Kidney epithelial cell (primary cell): Measurements from ENCODE around the gene CKAP5. TPM values are rescaled to one million over a fixed set of nuclear protein-coding genes. Genes with fewer than 3 reads are reported as not detected.

Experiments used
- DNase-seq: peaks from one replicate; pipeline ENCODE4 v3.0.0-alpha.2; 2010; ENCODE audit warnings: low read depth
- H3K27me3 ChIP-seq: 2 replicates; pipeline ENCODE4 v1.6.0; 2011; ENCODE audit warnings: low read length; ENCODE audit not compliant: control insufficient read depth, insufficient read depth
- H3K36me3 ChIP-seq: 2 replicates; pipeline ENCODE4 v1.5.1; 2011; ENCODE audit warnings: low read length; ENCODE audit not compliant: control insufficient read depth, insufficient read depth
- H3K4me3 ChIP-seq: 2 replicates; pipeline ENCODE4 v1.5.1; 2011; ENCODE audit warnings: low read depth, mild to moderate bottlenecking, control low read depth, low read length
- total RNA-seq: library from RNA; depleted of rRNA; stranded (reverse); fragments of >200 nt; gene quantifications from 2 replicates; pipeline ENCODE4 v1.2.3, GENCODE V29; 2015
- TF ChIP-seq, protein P1 (sequence below): IDR thresholded peaks from 2 replicates; pipeline ENCODE4 v1.5.1; 2011; ENCODE audit warnings: mild to moderate bottlenecking, moderate library complexity, low read length, control low read depth, inconsistent platforms; ENCODE audit not compliant: insufficient read depth, poor library complexity, severe bottlenecking

Gene CKAP5
- total RNA-seq, 1 donor from 2014 or later: 44.6 TPM

DNA sequence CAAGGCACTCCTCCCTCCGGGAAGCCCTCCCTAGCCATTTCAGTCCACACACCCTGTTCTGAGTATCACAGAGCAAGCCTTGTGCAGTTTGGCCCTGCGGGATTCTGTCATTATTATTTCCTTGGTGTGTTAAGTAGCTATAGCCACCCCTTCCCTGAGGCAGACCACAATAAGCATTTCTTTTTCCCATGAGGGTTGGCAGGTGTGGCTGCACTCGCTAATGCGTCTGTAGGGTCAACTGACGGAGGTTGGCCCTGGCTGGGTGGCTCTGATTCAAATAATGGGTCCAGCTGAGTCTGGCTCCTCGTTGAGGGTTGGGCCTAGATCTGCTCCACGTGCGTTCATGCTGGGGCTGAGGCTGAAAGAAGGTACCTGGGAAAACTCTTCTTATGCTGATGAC is 122.0 kb downstream of the CKAP5 start:
- no peak for DNase-seq
- no peak overlapping the region for H3K4me3 ChIP-seq
- H3K27me3 ChIP-seq: no peaks in the 10 kb centered on the region
- TF ChIP-seq, protein P1, sequence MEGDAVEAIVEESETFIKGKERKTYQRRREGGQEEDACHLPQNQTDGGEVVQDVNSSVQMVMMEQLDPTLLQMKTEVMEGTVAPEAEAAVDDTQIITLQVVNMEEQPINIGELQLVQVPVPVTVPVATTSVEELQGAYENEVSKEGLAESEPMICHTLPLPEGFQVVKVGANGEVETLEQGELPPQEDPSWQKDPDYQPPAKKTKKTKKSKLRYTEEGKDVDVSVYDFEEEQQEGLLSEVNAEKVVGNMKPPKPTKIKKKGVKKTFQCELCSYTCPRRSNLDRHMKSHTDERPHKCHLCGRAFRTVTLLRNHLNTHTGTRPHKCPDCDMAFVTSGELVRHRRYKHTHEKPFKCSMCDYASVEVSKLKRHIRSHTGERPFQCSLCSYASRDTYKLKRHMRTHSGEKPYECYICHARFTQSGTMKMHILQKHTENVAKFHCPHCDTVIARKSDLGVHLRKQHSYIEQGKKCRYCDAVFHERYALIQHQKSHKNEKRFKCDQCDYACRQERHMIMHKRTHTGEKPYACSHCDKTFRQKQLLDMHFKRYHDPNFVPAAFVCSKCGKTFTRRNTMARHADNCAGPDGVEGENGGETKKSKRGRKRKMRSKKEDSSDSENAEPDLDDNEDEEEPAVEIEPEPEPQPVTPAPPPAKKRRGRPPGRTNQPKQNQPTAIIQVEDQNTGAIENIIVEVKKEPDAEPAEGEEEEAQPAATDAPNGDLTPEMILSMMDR: no peak
- H3K36me3 ChIP-seq: no peaks in the 10 kb centered on the region

DNA sequence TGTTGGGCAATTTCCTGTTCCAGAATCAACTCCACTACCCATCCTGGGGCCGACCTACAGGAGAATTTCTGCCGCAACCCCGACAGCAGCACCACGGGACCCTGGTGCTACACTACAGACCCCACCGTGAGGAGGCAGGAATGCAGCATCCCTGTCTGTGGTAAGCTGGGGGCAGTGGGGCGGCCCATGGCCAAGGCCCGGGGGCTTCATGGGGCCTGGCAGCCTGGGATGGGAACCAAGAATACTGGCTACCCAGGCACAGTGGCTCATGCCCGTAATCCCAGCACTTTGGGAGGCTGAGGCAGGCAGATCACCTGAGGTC is 122.8 kb downstream of the CKAP5 start:
- H3K4me3 ChIP-seq: no peak overlapping the region
- TF ChIP-seq, protein P1: no peak
- DNase-seq: no peak

DNA sequence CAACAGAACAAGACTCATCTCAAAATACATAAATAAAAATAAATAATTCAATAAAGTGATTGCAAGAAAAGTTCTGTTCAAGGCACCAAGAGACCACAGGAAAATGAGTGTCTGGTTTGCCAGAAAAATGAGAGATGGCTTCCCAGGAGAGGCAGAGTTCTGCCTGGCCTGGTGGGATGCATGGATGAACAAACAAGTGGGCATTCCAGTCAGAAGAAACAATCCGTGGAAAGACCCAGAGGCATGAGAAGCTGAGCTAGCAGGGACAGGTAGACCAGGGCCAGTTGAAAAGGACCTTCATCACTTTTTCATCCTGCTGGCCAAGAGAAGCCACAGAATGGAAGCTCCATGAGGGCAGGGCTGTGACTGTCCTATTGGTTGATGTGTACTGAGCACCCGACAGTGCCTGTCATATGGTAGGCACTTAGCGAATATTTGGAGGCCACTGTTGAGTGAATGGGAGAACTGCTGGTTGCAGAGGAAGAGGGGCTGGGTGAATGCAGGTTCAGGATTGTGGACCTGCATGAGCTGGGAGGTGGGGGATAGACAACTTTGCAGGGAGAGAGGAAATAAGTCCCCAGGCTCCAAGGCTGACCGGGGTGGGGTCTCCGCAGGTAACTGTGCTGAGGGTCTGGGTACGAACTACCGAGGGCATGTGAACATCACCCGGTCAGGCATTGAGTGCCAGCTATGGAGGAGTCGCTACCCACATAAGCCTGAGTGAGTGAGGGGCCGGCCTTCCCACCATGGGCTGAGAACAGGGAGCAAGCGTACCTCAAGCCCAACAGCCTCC is 123.3 kb downstream of the CKAP5 start:
- TF ChIP-seq, protein P1: no peak
- Histone ChIP-seq H3K36me3 (no peaks in the 10 kb centered on the region), H3K27me3 (no peaks in the 10 kb centered on the region), H3K4me3 (no peak overlapping the region)
- no peak for DNase-seq

More for the DNA sequence above, 122.8 kb downstream of the CKAP5 start:
- Histone ChIP-seq H3K27me3 (no peaks in the 10 kb centered on the region), H3K36me3 (no peaks in the 10 kb centered on the region)

DNA sequence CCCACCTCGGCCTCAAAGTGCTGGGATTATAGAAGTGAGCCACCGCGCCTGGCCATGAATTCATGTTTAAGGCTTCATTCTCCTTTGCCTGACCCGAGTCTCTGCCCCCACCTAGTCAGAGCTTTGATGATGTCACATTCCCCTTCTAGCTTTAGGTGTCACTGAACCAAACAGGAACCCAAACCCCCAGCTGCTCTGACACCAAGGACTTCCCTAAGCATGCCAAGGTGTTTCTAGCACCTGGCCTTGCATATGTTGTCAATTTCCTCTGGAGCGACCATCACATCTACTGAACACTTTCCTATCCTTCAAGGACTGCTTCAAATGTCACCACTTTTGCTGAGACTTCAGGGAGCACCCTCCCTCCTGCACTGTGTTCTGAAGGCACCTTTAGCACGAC is 124.8 kb downstream of the CKAP5 start:
- no peaks in the 10 kb centered on the region for H3K36me3 ChIP-seq
- no peaks in the 10 kb centered on the region for H3K27me3 ChIP-seq
- H3K4me3 ChIP-seq: no peak overlapping the region
- TF ChIP-seq, protein P1: no peak
- DNase-seq: no peak

DNA sequence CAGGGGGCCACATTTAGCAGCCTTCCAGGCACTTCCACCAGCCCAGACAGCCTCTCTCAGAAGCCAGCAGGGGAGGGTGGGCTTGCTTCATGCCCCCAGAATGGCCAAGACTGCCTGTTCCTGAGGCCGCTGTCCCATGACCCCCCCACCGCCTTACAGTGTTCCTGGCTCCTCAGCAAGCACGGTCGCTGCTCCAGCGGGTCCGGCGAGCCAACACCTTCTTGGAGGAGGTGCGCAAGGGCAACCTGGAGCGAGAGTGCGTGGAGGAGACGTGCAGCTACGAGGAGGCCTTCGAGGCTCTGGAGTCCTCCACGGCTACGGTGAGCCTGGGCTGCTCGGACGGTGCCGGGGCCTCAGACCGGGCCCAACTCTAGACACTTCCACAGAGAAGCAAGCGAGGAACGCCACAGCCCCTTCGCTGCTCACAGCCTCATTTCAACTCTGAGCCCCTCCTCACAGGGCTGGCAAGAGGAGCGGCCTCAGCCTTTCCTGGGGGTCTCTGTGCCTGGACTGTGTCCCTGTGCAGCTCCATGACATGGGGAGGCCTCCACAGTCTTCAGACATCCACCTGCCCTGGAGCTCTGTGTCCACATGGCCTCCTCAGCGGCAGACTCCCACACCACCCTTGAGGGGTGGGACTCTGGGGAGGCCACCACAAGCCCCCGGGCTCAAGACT is 126.4 kb downstream of the CKAP5 start:
- no peak overlapping the region for H3K4me3 ChIP-seq
- TF ChIP-seq, protein P1: no peak

DNA sequence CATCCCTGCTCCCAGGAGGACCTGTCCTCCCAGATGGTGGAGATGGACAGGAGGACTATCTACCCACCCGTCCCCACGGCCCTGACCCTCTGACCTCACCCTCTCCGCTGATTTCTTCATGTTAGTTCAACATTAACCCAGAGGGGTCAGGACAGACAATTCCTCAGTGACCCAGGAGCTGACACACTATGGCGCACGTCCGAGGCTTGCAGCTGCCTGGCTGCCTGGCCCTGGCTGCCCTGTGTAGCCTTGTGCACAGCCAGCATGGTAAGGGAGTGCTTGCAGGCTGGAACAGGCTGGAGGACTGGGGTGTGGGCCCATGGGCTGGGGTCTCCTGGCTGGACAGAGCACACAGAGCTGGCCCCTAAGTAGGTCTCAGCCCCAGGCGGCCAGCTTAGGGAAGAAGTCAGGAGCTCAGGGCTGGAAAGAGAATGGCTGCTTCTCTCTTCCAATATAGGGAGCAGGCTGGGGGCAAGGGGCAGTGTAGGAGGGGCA is 127.0 kb downstream of the CKAP5 start, which contains the start of gene F2:
F2 (plus strand) TSS at position 166 of the 495 bp plus-strand sequence; CDS start at position 189, 23 bp downstream.
- no peak for DNase-seq
- Histone ChIP-seq H3K4me3 (no peak within 1 kb of the TSS), H3K27me3 (no peaks in the 10 kb centered on the region), H3K36me3 (no peaks in the 10 kb centered on the region)
- TF ChIP-seq, protein P1: no peak

More for the DNA sequence above, 126.4 kb downstream of the CKAP5 start:
- no peaks in the 10 kb centered on the region for H3K27me3 ChIP-seq
- DNase-seq: no peak
- H3K36me3 ChIP-seq: no peaks in the 10 kb centered on the region
